ENCODE data around the gene CSTF2.
"Not testable (repeated sequence)": the region's sequence is repeated elsewhere in the genome, so short reads cannot be mapped to it uniquely, and the experiment has no call there.

Gene CSTF2

GRCh38 chrX:100819837-100820666 is at the start of gene CSTF2:
CSTF2 (plus strand) TSS chrX:100820391; CDS start chrX:100820417, 26 bp downstream.
- peak; percentile 74 for DNase-seq (ENCODE audit: low spot score)

GRCh38 chrX:100796371-100796770 is 23.8 kb upstream of the CSTF2 start:
- DNase-seq (ENCODE audit: low spot score), result not testable (repeated sequence)

- DNase-seq (ENCODE audit: low spot score), result no peak
Measured at GRCh38 chrX:100797359-100797758, 22.8 kb upstream of the CSTF2 start.

GRCh38 chrX:100798484-100799214 is 21.5 kb upstream of the CSTF2 start:
- no peak for DNase-seq (ENCODE audit: low spot score)

GRCh38 chrX:100802843-100803242 is 17.3 kb upstream of the CSTF2 start:
- DNase-seq (ENCODE audit: low spot score), result no peak

- DNase-seq (ENCODE audit: low spot score), result no peak
Measured at GRCh38 chrX:100804780-100805179, 15.4 kb upstream of the CSTF2 start.

GRCh38 chrX:100808265-100808664 is 11.9 kb upstream of the CSTF2 start:
- not testable (repeated sequence) for DNase-seq (ENCODE audit: low spot score)

- DNase-seq (ENCODE audit: low spot score), result no peak
Measured at GRCh38 chrX:100812216-100813158, 7.7 kb upstream of the CSTF2 start.

GRCh38 chrX:100817340-100817739 is 2.9 kb upstream of the CSTF2 start:
- no peak for DNase-seq (ENCODE audit: low spot score)

GRCh38 chrX:100819534-100819836 is 706 bp upstream of the CSTF2 start:
- no peak for DNase-seq (ENCODE audit: low spot score)

- no peak for DNase-seq (ENCODE audit: low spot score)
Measured at GRCh38 chrX:100829730-100830129, 9.5 kb downstream of the CSTF2 start.

GRCh38 chrX:100830143-100830542 is 10.0 kb downstream of the CSTF2 start:
- DNase-seq (ENCODE audit: low spot score), result no peak

GRCh38 chrX:100830547-100830946 is 10.4 kb downstream of the CSTF2 start:
- DNase-seq (ENCODE audit: low spot score), result no peak

GRCh38 chrX:100831219-100831946 is 11.2 kb downstream of the CSTF2 start:
- DNase-seq (ENCODE audit: low spot score), result no peak

GRCh38 chrX:100850317-100850716 is 30.1 kb downstream of the CSTF2 start:
- no peak for DNase-seq (ENCODE audit: low spot score)

- DNase-seq (ENCODE audit: low spot score), result no peak
Measured at GRCh38 chrX:100852810-100853209, 32.6 kb downstream of the CSTF2 start.

- DNase-seq (ENCODE audit: low spot score), result no peak
Measured at GRCh38 chrX:100863326-100863864, 43.2 kb downstream of the CSTF2 start.

- DNase-seq (ENCODE audit: low spot score), result no peak
Measured at GRCh38 chrX:100864657-100865391, 44.6 kb downstream of the CSTF2 start.

GRCh38 chrX:100868273-100868672 is 48.1 kb downstream of the CSTF2 start:
- DNase-seq (ENCODE audit: low spot score), result no peak

- no peak for DNase-seq (ENCODE audit: low spot score)
Measured at GRCh38 chrX:100870527-100870926, 50.3 kb downstream of the CSTF2 start.
